ENCODE measurements around the gene TUB.

GRCh38 chr11:8067567-8067928 lies 13.5 kb upstream of the TUB start:
- no peak for TF ChIP-seq CTCF (optimal IDR thresholded peaks at IDR 0.05 in 1 of 3, IDR thresholded peaks at IDR 0.05 in 1 of 3, conservative IDR thresholded peaks at IDR 0.05 in 1 of 3; ENCODE audit: extremely low read depth in 1 of 3, insufficient read depth in 2 of 3, low read length in 3 of 3)
- TF ChIP-seq EZH2 (IDR thresholded peaks at IDR 0.05; ENCODE audit: low read length) = no peak

Measured in keratinocyte (primary cell).